SK-N-SH (cell line): ENCODE measurements around the gene CHD2. TPM values are rescaled to one million over a fixed set of nuclear protein-coding genes. Genes with fewer than 3 reads are reported as not detected.

Experiments used
- CTCF ChIA-PET: fragments of 300-600, 350-600 bp; formaldehyde crosslinking; extraction: SDS; loops from one replicate; lab custom pipeline; 2021; lab: Yijun Ruan, JAX
- POLR2A ChIA-PET: fragments of 350-600 bp; sonication (Branson Sonifier 250); formaldehyde crosslinking; extraction: SDS; loops from one replicate; lab custom pipeline; 2020; ENCODE audit warnings: antibody characterized with exemption, inconsistent platforms; lab: Yijun Ruan, JAX
- DNase-seq: peaks from one replicate; pipeline ENCODE4 v3.0.0; 2012
- H2AFZ ChIP-seq: fragments of 200-600 bp; sonication (generic); 2 replicates; pipeline ENCODE4 v1.8.1; 2016; ENCODE audit warnings: antibody characterized with exemption, mild to moderate bottlenecking, low read depth
- H3F3A ChIP-seq: fragments of 200-600 bp; sonication (generic); replicated peaks from 2 replicates; pipeline ENCODE3; 2016; ENCODE audit warnings: antibody characterized with exemption, mild to moderate bottlenecking; ENCODE audit not compliant: insufficient read depth
- H3K27ac ChIP-seq, 2 experiments: fragments of 200-500 bp in 1 of 2; fragments of 200-600 bp in 1 of 2; sonication (Bioruptor generic) in 1 of 2; sonication (generic), shearing (Covaris generic) in 1 of 2; 2 replicates each; pipeline versions ENCODE4 v1.5.1 to v1.6.1; 2014 to 2016; ENCODE audit warnings: low read depth in 2 of 2, inconsistent platforms in 1 of 2, low read length in 1 of 2, mild to moderate bottlenecking in 1 of 2, mixed read lengths in 1 of 2
- H3K27me3 ChIP-seq: fragments of 200-600 bp; sonication (generic), shearing (Covaris generic); 2 replicates; pipeline ENCODE4 v1.6.1; 2016; ENCODE audit warnings: mixed run types; ENCODE audit not compliant: insufficient read depth
- H3K36me3 ChIP-seq, 2 experiments: fragments of 200-500 bp in 1 of 2; fragments of 200-600 bp in 1 of 2; sonication (Bioruptor generic) in 1 of 2; sonication (generic) in 1 of 2; replicated peaks in 1 of 2; 2 replicates each; pipeline versions ENCODE3 to v1.5.1; 2014 to 2016; ENCODE audit warnings: low read length in 1 of 2, mild to moderate bottlenecking in 1 of 2; ENCODE audit not compliant: insufficient read depth in 2 of 2, control insufficient read depth in 1 of 2
- H3K4me1 ChIP-seq, 2 experiments: fragments of 200-500 bp in 1 of 2; fragments of 200-600 bp in 1 of 2; sonication (Bioruptor generic) in 1 of 2; sonication (generic), shearing (Covaris generic) in 1 of 2; 2 replicates each; pipeline versions ENCODE4 v1.5.1 to v1.6.1; 2014 to 2016; ENCODE audit warnings: low read depth in 1 of 2, low read length in 1 of 2, mixed run types in 1 of 2; ENCODE audit not compliant: insufficient read depth in 2 of 2, control insufficient read depth in 1 of 2
- H3K4me2 ChIP-seq: fragments of 200-600 bp; sonication (generic), shearing (Covaris generic); 2 replicates; pipeline ENCODE4 v1.6.1; 2017; ENCODE audit warnings: mixed run types
- H3K4me3 ChIP-seq, 2 experiments: fragments of 200-500 bp in 1 of 2; fragments of 200-600 bp in 1 of 2; sonication (Bioruptor generic) in 1 of 2; sonication (generic), shearing (Covaris generic) in 1 of 2; 2 replicates each; pipeline versions ENCODE4 v1.5.1 to v1.8.1; 2014 to 2016; ENCODE audit warnings: low read depth in 2 of 2, inconsistent platforms in 1 of 2, low read length in 1 of 2, mild to moderate bottlenecking in 1 of 2, mixed read lengths in 1 of 2, moderate library complexity in 1 of 2
- H3K79me2 ChIP-seq: fragments of 200-600 bp; sonication (generic); 2 replicates; pipeline ENCODE4 v1.8.1; 2017; ENCODE audit warnings: mild to moderate bottlenecking; ENCODE audit not compliant: insufficient read depth
- H3K9ac ChIP-seq: fragments of 200-600 bp; sonication (generic); 2 replicates; pipeline ENCODE4 v1.6.1; 2017; ENCODE audit warnings: mixed run types
- H3K9me2 ChIP-seq: fragments of 200-600 bp; sonication (generic); 2 replicates; pipeline ENCODE4 v1.6.1; 2017; ENCODE audit warnings: mixed run types
- H3K9me3 ChIP-seq: fragments of 200-600 bp; sonication (generic); 2 replicates; pipeline ENCODE4 v1.6.1; 2017; ENCODE audit warnings: mixed run types, mild to moderate bottlenecking, moderate library complexity
- H4K20me1 ChIP-seq: fragments of 200-600 bp; sonication (generic); 2 replicates; pipeline ENCODE4 v1.6.1; 2017; ENCODE audit warnings: mild to moderate bottlenecking, mixed run types; ENCODE audit not compliant: insufficient read depth
- CHD2 ChIP-seq: fragments of 150-350 bp; IDR thresholded peaks from 2 replicates; pipeline ENCODE4 v1.6.1; 2018; ENCODE audit warnings: low read length; ENCODE audit not compliant: partially characterized antibody
- EP300 ChIP-seq, 2 experiments: IDR thresholded peaks; 2 replicates each; pipeline versions ENCODE4 v1.4.0 to v1.6.1; 2012; ENCODE audit warnings: borderline replicate concordance in 1 of 2, low read depth in 1 of 2, low read length in 1 of 2
- FOSL2 ChIP-seq: IDR thresholded peaks from 2 replicates; pipeline ENCODE4 v1.4.0; 2012; ENCODE audit warnings: low read depth, mild to moderate bottlenecking, moderate library complexity, borderline replicate concordance
- FOXM1 ChIP-seq: IDR thresholded peaks from 2 replicates; pipeline ENCODE4 v1.4.0; 2012; ENCODE audit warnings: low read depth, mild to moderate bottlenecking
- GABPA ChIP-seq: IDR thresholded peaks from 2 replicates; pipeline ENCODE4 v1.4.0; 2012; ENCODE audit warnings: low read depth, mild to moderate bottlenecking
- GATA2 ChIP-seq: sonication (generic); formaldehyde crosslinking; IDR thresholded peaks from 2 replicates; pipeline ENCODE4 v1.5.0; 2020; ENCODE audit warnings: mild to moderate bottlenecking, missing genetic modification reagents
- MEF2A ChIP-seq: IDR thresholded peaks from 2 replicates; pipeline ENCODE4 v1.4.0; 2012; ENCODE audit warnings: low read depth, borderline replicate concordance
- MXI1 ChIP-seq: IDR thresholded peaks from 2 replicates; pipeline ENCODE4 v1.6.1; 2012; ENCODE audit warnings: mild to moderate bottlenecking, low read depth, low read length, improper control_type of control experiment
- NFIC ChIP-seq: IDR thresholded peaks from 2 replicates; pipeline ENCODE4 v1.4.0; 2012; ENCODE audit warnings: borderline replicate concordance
- RCOR1 ChIP-seq: fragments of 150-350 bp; IDR thresholded peaks from 2 replicates; pipeline ENCODE4 v1.6.1; 2017; ENCODE audit warnings: antibody characterized with exemption, low read length
- RXRA ChIP-seq: IDR thresholded peaks from 2 replicates; pipeline ENCODE4 v1.4.0; 2012; ENCODE audit warnings: low read depth, mild to moderate bottlenecking, borderline replicate concordance
- SIN3A ChIP-seq: IDR thresholded peaks from 2 replicates; pipeline ENCODE4 v1.6.1; 2012; ENCODE audit warnings: low read depth, mild to moderate bottlenecking, low read length, moderate library complexity, borderline replicate concordance
- TAF1 ChIP-seq: IDR thresholded peaks from 2 replicates; pipeline ENCODE4 v1.6.1; 2012; ENCODE audit warnings: low read depth, mild to moderate bottlenecking, low read length, moderate library complexity, borderline replicate concordance
- TCF12 ChIP-seq: IDR thresholded peaks from 2 replicates; pipeline ENCODE4 v1.4.0; 2012
- TEAD4 ChIP-seq: IDR thresholded peaks from 2 replicates; pipeline ENCODE4 v1.4.0; 2012; ENCODE audit warnings: mild to moderate bottlenecking, borderline replicate concordance; ENCODE audit not compliant: insufficient read depth
- YY1 ChIP-seq: IDR thresholded peaks from 2 replicates; pipeline ENCODE4 v1.4.0; 2012; ENCODE audit warnings: low read depth, mild to moderate bottlenecking
- WGBS: methylation state at CpG from one replicate; pipeline ENCODE4 v1.1.6; 2017; ENCODE audit warnings: low lambda C conversion rate; 5-methylcytosine and 5-hydroxymethylcytosine counted together
- polyA plus RNA-seq, 3 experiments: library from polyadenylated mRNA; depleted of rRNA; stranded (reverse); fragments of >200 nt; gene quantifications; 2 replicates each; pipeline ENCODE4 v1.2.3, GENCODE V29; 2012
- TF ChIP-seq, protein P1 (sequence below): IDR thresholded peaks from 2 replicates; pipeline ENCODE4 v1.4.0; 2012; ENCODE audit warnings: low read depth, borderline replicate concordance
- TF ChIP-seq, protein P2 (sequence below): fragments of 200-600 bp; sonication (generic); IDR thresholded peaks from 2 replicates; pipeline ENCODE4 v1.6.1; 2017; ENCODE audit warnings: antibody characterized with exemption, mild to moderate bottlenecking, moderate library complexity
- TF ChIP-seq, protein P3 (sequence below): IDR thresholded peaks from 2 replicates; pipeline ENCODE4 v1.6.1; 2012; ENCODE audit warnings: mild to moderate bottlenecking, low read depth, low read length, moderate library complexity
- TF ChIP-seq, protein P4 (sequence below): fragments of 150-350 bp; IDR thresholded peaks from 2 replicates; pipeline ENCODE4 v1.6.1; 2017; ENCODE audit warnings: antibody characterized with exemption, low read length, low read depth, borderline replicate concordance

CHD2 gene
- polyA plus RNA-seq, 1 of the 3 experiments (the other 2 are of a cell fraction): 25.3 TPM

DNA sequence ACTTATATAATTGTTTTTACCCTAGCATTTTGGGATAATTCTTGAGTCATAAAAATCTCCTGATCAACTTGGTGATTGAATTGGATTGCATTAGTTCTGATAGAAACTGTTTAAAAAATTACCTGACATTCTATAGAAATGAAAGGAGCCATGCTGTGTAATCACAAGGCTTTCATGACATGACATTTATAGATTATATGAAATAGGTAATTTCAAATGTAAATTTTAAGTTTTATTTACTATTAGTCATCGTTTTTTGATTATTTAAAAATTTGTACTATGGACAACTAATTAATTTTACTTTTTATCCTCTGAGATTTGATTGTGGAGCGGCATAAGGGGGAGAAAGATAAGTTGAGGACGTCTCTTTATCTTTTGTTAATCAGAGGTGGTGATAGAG is 12.3 kb upstream of the CHD2 start:
- no peak overlapping the region for H3K9ac ChIP-seq
- 61% methylated on average over 3 of the region's 3 CpGs for WGBS
- no peaks in the 10 kb centered on the region for H3K27me3 ChIP-seq
- ChIA-PET POLR2A (interaction anchor here (0.8 kb wide), 1 partner anchor 91 kb away, joined by 3 read pairs; no protein-coding TSS in a partner anchor), CTCF (interaction anchor here (1.2 kb wide), 1 partner anchor 78 kb away, joined by 4 read pairs; no protein-coding TSS in a partner anchor)
- no peaks in the 10 kb centered on the region for H3K9me3 ChIP-seq
- no peaks in the 10 kb centered on the region for H3K9me2 ChIP-seq
- H4K20me1 ChIP-seq: peaks cover 41% of the 10 kb centered on the region; the same call in 1 of the 2 replicates
- peaks cover 59 to 81% of the 10 kb centered on the region in 2 experiments for H3K36me3 ChIP-seq
- H3F3A ChIP-seq: peaks cover 18% of the 10 kb centered on the region
- peak overlapping the region; percentile 63 for H3K4me2 ChIP-seq
- H3K79me2 ChIP-seq: peaks cover 100% of the 10 kb centered on the region
- peak overlapping the region in 1 of 2 experiments; percentile 44; a peak in 2 of 4 replicates for H3K27ac ChIP-seq
- TF ChIP-seq, protein P1, sequence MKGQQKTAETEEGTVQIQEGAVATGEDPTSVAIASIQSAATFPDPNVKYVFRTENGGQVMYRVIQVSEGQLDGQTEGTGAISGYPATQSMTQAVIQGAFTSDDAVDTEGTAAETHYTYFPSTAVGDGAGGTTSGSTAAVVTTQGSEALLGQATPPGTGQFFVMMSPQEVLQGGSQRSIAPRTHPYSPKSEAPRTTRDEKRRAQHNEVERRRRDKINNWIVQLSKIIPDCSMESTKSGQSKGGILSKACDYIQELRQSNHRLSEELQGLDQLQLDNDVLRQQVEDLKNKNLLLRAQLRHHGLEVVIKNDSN: no peak
- no peak for TF ChIP-seq MEF2A
- TF ChIP-seq, protein P2, sequence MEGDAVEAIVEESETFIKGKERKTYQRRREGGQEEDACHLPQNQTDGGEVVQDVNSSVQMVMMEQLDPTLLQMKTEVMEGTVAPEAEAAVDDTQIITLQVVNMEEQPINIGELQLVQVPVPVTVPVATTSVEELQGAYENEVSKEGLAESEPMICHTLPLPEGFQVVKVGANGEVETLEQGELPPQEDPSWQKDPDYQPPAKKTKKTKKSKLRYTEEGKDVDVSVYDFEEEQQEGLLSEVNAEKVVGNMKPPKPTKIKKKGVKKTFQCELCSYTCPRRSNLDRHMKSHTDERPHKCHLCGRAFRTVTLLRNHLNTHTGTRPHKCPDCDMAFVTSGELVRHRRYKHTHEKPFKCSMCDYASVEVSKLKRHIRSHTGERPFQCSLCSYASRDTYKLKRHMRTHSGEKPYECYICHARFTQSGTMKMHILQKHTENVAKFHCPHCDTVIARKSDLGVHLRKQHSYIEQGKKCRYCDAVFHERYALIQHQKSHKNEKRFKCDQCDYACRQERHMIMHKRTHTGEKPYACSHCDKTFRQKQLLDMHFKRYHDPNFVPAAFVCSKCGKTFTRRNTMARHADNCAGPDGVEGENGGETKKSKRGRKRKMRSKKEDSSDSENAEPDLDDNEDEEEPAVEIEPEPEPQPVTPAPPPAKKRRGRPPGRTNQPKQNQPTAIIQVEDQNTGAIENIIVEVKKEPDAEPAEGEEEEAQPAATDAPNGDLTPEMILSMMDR: no peak
- no peak for TF ChIP-seq MXI1
- TF ChIP-seq FOSL2: no peak
- no peak for TF ChIP-seq YY1
- no peak for TF ChIP-seq TCF12
- TF ChIP-seq TAF1: no peak
- no peak for TF ChIP-seq RCOR1
- TF ChIP-seq, protein P3, sequence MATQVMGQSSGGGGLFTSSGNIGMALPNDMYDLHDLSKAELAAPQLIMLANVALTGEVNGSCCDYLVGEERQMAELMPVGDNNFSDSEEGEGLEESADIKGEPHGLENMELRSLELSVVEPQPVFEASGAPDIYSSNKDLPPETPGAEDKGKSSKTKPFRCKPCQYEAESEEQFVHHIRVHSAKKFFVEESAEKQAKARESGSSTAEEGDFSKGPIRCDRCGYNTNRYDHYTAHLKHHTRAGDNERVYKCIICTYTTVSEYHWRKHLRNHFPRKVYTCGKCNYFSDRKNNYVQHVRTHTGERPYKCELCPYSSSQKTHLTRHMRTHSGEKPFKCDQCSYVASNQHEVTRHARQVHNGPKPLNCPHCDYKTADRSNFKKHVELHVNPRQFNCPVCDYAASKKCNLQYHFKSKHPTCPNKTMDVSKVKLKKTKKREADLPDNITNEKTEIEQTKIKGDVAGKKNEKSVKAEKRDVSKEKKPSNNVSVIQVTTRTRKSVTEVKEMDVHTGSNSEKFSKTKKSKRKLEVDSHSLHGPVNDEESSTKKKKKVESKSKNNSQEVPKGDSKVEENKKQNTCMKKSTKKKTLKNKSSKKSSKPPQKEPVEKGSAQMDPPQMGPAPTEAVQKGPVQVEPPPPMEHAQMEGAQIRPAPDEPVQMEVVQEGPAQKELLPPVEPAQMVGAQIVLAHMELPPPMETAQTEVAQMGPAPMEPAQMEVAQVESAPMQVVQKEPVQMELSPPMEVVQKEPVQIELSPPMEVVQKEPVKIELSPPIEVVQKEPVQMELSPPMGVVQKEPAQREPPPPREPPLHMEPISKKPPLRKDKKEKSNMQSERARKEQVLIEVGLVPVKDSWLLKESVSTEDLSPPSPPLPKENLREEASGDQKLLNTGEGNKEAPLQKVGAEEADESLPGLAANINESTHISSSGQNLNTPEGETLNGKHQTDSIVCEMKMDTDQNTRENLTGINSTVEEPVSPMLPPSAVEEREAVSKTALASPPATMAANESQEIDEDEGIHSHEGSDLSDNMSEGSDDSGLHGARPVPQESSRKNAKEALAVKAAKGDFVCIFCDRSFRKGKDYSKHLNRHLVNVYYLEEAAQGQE: no peak
- no peak for TF ChIP-seq GABPA
- TF ChIP-seq NFIC: no peak
- TF ChIP-seq, protein P4, sequence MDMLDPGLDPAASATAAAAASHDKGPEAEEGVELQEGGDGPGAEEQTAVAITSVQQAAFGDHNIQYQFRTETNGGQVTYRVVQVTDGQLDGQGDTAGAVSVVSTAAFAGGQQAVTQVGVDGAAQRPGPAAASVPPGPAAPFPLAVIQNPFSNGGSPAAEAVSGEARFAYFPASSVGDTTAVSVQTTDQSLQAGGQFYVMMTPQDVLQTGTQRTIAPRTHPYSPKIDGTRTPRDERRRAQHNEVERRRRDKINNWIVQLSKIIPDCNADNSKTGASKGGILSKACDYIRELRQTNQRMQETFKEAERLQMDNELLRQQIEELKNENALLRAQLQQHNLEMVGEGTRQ: no peak
- no peak for TF ChIP-seq CHD2
- TF ChIP-seq EP300 (IDR thresholded peaks at IDR 0.05; ENCODE audit: borderline replicate concordance in 1 of 2, low read depth in 1 of 2, low read length in 1 of 2): no peak
- no peak for TF ChIP-seq TEAD4
- TF ChIP-seq GATA2: no peak
- TF ChIP-seq RXRA: no peak
- TF ChIP-seq FOXM1: no peak
- no peak for TF ChIP-seq SIN3A
- DNase-seq: no peak
- no peak overlapping the region for H3K4me3 ChIP-seq
- H3K4me1 ChIP-seq: peaks cover 16 to 17% of the 10 kb centered on the region in 2 experiments; a peak in 2 of 4 replicates
- no peak overlapping the region for H2AFZ ChIP-seq
